T-helper 17 cell (primary cell): ENCODE data around the gene SMARCAD1. TPM values are rescaled to one million over a fixed set of nuclear protein-coding genes. Genes with fewer than 3 reads are reported as not detected.
"Not testable (repeated sequence)": the region's sequence is repeated elsewhere in the genome, so short reads cannot be mapped to it uniquely, and the experiment has no call there.

Source experiments
- ATAC-seq: fragments of 150-1000 bp; cut with Tn5 transposase; 2 replicates; pipeline ENCODE4 v1.10.0; 2021; ENCODE audit warnings: mild to moderate bottlenecking, moderate library complexity
- DNase-seq, 3 donors: peaks; one replicate each; pipeline versions ENCODE4 v3.0.0 to v3.0.0-alpha.2; 2020 to 2021
- H3K9me3 ChIP-seq: one replicate; pipeline ENCODE4 v1.7.0; 2013; ENCODE audit warnings: low read length, mild to moderate bottlenecking; ENCODE audit not compliant: control insufficient read depth, poor library complexity, severe bottlenecking
- H3K27ac Mint-ChIP-seq: one replicate; pipeline ENCODE4 v1.8.0; 2022; ENCODE audit warnings: mild to moderate bottlenecking, moderate library complexity, mixed read lengths
- H3K27me3 Mint-ChIP-seq: one replicate; pipeline ENCODE4 v1.8.0; 2022; ENCODE audit warnings: mixed read lengths
- H3K36me3 Mint-ChIP-seq: one replicate; pipeline ENCODE4 v1.8.0; 2022; ENCODE audit warnings: low read depth, mixed read lengths
- H3K4me1 Mint-ChIP-seq: one replicate; pipeline ENCODE4 v1.8.0; 2022; ENCODE audit warnings: mild to moderate bottlenecking, mixed read lengths
- H3K4me3 Mint-ChIP-seq: one replicate; pipeline ENCODE4 v1.8.0; 2022; ENCODE audit warnings: mild to moderate bottlenecking, moderate library complexity, mixed read lengths
- total RNA-seq, 4 donors: library from RNA in 2 of 4; stranded (reverse) in 2 of 4; gene quantifications; one replicate each; pipeline ENCODE4 v1.2.3 and lab custom pipeline; 2022 to 2026

SMARCAD1 gene
- total RNA-seq, 2 donors from 2014 or later = 12.3 to 15.9 TPM

DNA sequence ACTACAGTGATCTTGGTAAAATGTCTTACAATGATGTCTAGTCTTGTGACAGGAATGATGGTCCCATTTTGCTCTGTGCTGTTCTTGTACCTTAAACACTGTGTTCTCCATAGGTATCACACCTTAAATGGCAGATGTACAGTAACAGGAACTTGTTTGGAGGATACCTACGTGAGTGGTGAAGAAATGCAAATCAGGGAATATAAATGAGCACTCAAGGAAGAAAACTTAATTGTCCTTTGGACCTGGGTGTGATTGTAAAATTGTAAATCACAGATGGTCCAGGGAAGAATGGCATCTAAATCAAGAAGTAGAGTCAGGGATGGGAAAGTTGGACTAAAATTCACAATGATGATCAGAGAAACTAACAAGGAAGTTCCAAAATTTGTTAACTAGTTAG, 122.3 kb downstream of the SMARCAD1 start:
- no peaks in the 10 kb centered on the region for H3K4me1 Mint-ChIP-seq
- no peak overlapping the region for H3K4me3 Mint-ChIP-seq
- H3K27ac Mint-ChIP-seq = no peak overlapping the region
- ATAC-seq (no peak), DNase-seq (no peak)
- H3K9me3 ChIP-seq = no peaks in the 10 kb centered on the region
- H3K27me3 Mint-ChIP-seq = peaks cover 8% of the 10 kb centered on the region
- H3K36me3 Mint-ChIP-seq = no peaks in the 10 kb centered on the region

DNA sequence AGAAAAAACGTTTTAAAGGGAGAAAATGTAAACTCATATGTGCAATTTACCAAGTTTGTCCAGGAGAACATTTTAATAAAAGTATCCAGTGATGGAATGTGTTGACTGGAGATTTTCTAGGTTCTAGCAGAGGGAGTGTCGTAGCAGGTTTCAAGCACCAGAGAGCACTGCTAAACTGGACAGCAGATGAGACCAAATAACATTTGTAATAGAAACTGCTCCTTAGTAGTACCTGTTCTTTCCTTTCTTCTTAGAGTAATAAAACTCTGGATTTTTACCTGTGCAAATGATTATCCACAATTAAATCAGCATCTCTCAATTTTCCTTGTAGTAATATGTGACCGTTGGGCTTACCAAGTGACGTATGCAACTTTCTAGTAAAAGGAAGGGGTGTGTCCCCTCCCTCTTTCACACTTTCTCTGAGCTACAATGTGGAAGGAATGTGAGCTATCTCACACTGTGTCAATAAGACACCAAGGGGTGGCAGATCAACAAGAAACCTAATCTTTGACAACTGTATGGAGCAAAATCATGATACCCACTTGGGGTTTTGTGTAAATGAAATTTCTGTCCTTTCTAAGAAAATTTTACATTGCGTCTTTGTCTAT, 125.4 kb downstream of the SMARCAD1 start:
- no peak overlapping the region for H3K27ac Mint-ChIP-seq
- no peaks in the 10 kb centered on the region for H3K4me1 Mint-ChIP-seq
- no peak overlapping the region for H3K4me3 Mint-ChIP-seq
- no peaks in the 10 kb centered on the region for H3K9me3 ChIP-seq
- no peak for ATAC-seq
- no peaks in the 10 kb centered on the region for H3K36me3 Mint-ChIP-seq
- no peak for DNase-seq
- H3K27me3 Mint-ChIP-seq = peaks cover 8% of the 10 kb centered on the region

DNA sequence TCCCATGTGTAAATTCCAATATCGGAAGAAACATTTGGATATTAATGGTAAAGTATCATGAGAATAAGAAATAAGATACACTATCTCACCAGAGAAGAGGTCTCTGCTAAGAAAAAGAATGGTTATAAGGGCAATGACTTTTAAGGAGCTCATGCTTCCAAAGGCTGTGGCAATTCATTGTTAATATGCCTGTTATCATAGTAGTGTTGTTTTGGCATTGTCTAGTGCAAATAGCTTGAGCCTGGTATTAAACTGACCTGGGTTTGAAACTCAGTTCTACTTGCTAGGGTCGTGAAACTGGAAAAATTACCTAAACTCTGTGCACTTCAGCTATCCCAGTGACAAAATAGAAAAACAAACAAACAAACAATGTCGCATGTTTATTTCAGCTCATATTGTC, 126.2 kb downstream of the SMARCAD1 start:
- H3K4me3 Mint-ChIP-seq = no peak overlapping the region

DNA sequence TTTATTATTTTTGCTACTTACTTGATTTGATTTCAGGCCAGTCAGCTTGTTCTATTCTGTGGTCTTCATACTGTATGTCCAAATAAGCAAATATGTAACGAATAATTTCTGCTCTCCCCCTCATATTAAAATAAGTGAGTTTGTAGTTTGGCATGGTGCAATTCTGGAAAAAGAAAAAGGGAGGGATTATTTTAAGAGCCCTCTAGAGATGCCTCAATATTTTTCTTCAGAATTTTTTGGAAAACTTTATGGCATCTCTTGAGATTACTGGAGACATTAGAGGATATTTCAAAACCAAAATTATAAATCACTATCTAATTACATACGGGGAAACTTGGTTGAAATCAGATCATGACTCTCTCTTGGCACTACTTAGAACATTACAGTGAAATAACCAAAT, 126.8 kb downstream of the SMARCAD1 start:
- Mint-ChIP-seq H3K4me1 (peaks cover 9% of the 10 kb centered on the region), H3K27ac (no peak overlapping the region), H3K4me3 (no peak overlapping the region), H3K36me3 (no peaks in the 10 kb centered on the region), H3K27me3 (peaks cover 8% of the 10 kb centered on the region)
- no peak for DNase-seq
- no peak for ATAC-seq
- H3K9me3 ChIP-seq = no peaks in the 10 kb centered on the region

More for the DNA sequence above, 126.2 kb downstream of the SMARCAD1 start:
- peaks cover 8% of the 10 kb centered on the region for H3K27me3 Mint-ChIP-seq
- ATAC-seq (no peak), DNase-seq (no peak)
- H3K9me3 ChIP-seq = no peaks in the 10 kb centered on the region
- no peaks in the 10 kb centered on the region for H3K36me3 Mint-ChIP-seq
- no peak overlapping the region for H3K27ac Mint-ChIP-seq
- H3K4me1 Mint-ChIP-seq = peaks cover 6% of the 10 kb centered on the region

DNA sequence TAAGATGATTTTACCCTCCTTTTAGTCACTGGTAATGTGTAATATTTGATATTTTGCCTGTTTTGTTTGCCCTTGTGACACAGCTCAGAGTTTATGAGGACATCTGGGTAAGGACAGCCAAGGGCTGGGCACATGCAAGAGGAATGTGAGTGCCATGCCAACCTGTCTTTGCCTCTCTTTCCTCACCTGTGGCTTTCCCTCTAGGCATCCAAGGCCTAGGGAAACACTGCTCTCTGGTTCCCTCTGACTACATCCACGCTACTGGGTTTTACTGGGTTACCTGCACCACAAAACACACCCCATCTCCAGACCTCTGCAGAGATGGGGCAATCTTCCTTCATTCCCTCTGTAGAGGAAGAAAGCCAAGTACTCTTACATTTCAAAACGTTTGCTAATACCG, 127.3 kb downstream of the SMARCAD1 start:
- H3K9me3 ChIP-seq = no peaks in the 10 kb centered on the region
- H3K27ac Mint-ChIP-seq = no peak overlapping the region
- H3K27me3 Mint-ChIP-seq = peaks cover 8% of the 10 kb centered on the region
- H3K36me3 Mint-ChIP-seq = no peaks in the 10 kb centered on the region
- no peak for DNase-seq
- no peak for ATAC-seq
- peaks cover 13% of the 10 kb centered on the region for H3K4me1 Mint-ChIP-seq
- no peak overlapping the region for H3K4me3 Mint-ChIP-seq

DNA sequence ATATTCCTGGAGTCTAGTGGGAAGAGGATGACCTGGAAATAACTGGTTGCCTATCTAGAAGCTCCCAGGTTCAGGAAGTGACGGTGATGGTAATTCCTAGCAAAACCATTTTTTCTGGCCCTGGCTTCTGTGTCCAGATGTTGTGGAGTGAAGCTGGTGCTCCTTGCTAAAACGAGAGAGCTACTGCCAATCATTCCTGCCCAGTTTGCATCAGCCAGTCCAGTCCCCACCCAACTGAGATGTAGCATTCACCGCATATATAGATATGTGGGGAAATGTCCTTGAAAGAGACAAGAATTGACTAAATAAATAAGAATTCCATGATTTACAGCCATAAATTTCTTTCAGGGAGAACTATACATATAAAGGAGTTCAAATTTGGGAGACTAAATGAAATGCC, 128.6 kb downstream of the SMARCAD1 start:
- no peaks in the 10 kb centered on the region for H3K9me3 ChIP-seq
- DNase-seq = no peak
- Mint-ChIP-seq H3K27ac (no peak overlapping the region), H3K36me3 (no peaks in the 10 kb centered on the region), H3K27me3 (peaks cover 8% of the 10 kb centered on the region), H3K4me1 (peaks cover 13% of the 10 kb centered on the region), H3K4me3 (no peak overlapping the region)
- ATAC-seq = no peak

DNA sequence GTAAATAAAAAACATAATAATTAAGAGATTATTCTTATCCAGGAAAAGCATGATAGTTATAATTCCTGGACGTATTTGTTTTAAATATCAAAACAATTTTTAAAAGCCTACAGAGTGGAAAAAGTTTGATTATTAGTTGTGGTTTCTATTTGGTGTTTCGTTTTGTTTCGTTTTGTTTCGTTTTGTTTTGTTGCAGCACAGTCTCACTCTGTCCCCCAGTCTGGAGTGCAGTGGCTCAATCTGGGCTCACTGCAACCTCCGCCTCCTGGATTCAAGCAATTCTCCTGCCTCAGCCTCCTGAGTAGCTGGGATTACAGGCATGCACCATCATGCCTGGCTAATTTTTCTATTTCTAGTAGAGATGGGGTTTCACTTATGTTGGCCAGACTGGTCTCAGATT, 129.1 kb downstream of the SMARCAD1 start:
- not testable (repeated sequence) for H3K4me3 Mint-ChIP-seq, H3K27ac Mint-ChIP-seq, H3K9me3 ChIP-seq, ATAC-seq, H3K27me3 Mint-ChIP-seq, DNase-seq, H3K36me3 Mint-ChIP-seq
- peaks cover 13% of the 10 kb centered on the region for H3K4me1 Mint-ChIP-seq

DNA sequence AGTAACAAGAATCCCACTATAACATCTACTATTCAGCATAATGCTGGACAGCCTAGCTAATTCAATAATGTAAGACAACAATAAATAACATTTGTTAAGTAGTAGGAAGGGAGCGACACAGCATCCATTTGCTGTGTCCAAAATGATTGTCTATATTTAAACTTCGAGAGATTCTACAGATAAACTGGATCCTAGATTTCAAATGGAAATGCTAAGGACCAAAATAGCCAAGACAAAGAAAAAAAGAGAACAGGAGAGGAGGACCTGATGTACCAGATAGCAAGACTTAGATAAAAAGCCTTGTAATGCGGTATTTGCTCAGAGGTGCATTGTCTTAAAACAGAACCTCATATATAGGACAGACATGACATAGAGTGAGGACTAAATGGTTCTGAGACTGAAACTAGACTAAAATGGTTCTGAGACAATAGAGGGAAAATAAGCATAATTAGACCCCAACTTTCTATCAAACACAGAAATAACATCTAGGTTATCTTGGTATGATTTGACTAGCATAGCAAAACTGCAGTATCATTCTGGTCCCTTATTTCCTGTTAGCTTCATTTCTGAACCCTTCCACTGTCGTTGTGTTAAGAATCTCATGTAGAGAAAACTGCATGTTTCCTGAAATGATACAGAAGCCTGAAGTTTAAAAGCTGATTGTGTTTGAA, 131.2 kb downstream of the SMARCAD1 start:
- peak; percentile 48 for ATAC-seq
- no peak for DNase-seq
- H3K9me3 ChIP-seq = no peaks in the 10 kb centered on the region
- Mint-ChIP-seq H3K4me1 (peaks cover 17% of the 10 kb centered on the region), H3K27me3 (no peaks in the 10 kb centered on the region), H3K27ac (peak overlapping the region; percentile 88), H3K36me3 (no peaks in the 10 kb centered on the region), H3K4me3 (peak overlapping the region; percentile 93)

DNA sequence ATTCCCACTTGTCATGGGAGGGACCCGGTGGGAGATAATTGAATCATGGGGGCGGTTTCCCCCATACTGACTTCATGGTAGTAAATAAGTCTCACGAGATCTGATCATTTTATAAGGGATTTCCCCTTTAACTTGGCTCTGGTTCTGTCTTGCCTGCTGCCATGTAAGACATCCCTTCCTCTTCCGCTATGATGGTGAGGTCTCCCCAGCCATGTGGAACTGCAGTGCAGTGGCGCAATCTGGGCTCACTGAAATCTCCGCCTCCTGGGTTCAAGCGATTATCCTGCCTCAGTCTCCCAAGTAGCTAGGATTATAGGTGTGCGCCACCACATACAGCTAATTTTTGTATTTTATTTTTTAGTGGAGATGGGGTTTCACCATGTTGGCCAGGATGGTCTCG, 132.1 kb downstream of the SMARCAD1 start:
- H3K27me3 Mint-ChIP-seq = no peaks in the 10 kb centered on the region
- DNase-seq = no peak
- no peaks in the 10 kb centered on the region for H3K36me3 Mint-ChIP-seq
- peak; percentile 85 for ATAC-seq
- no peaks in the 10 kb centered on the region for H3K9me3 ChIP-seq
- peak overlapping the region; percentile 88 for H3K27ac Mint-ChIP-seq
- peaks cover 17% of the 10 kb centered on the region for H3K4me1 Mint-ChIP-seq
- H3K4me3 Mint-ChIP-seq = peak overlapping the region; percentile 93

Other genes with a start within 250 kb of the SMARCAD1 start
- gene HPGDS, start 135.0 kb downstream of the SMARCAD1 start, total RNA-seq = under 1 TPM in 1 of 2 donors, not detected in 1; 0.37 TPM
- gene PDLIM5, start 244.1 kb downstream of the SMARCAD1 start, total RNA-seq = 10 to 100 TPM; 25.9 to 37.6 TPM